ENCODE measurements around the gene SYT2.
"Not testable (repeated sequence)": the region's sequence is repeated elsewhere in the genome, so short reads cannot be mapped to it uniquely, and the experiment has no call there.

The SYT2 gene

DNA sequence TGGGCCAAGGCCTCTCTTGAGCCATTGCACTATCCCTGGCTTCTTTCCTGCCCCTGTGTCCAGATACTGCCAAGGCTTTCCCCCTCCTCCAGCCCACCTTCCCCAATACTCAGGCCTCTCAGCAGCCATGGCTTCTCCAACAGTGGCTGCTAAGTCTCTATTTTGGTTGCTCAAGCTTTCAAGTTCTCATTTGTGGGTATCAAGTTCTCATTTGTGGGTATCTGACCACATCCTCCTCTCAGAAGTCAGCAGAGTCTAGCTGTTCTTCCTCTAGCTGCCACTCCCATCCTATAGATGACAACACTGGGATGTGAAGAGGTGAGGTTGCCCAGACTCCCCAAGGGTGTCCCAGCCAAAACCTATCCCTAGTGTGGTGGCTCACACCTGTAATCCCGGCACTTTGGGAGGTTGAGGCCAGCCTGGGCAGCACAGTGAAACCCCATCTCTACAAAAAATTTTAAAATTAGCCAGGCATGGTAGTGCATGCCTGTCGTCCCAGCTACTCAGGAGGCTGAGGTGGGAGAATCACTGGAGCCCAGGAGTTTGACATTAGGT, 80.9 kb downstream of the SYT2 start:
- peak overlapping the region; percentile 0 for H3K27ac Mint-ChIP-seq
- peak; percentile 81 for ATAC-seq

DNA sequence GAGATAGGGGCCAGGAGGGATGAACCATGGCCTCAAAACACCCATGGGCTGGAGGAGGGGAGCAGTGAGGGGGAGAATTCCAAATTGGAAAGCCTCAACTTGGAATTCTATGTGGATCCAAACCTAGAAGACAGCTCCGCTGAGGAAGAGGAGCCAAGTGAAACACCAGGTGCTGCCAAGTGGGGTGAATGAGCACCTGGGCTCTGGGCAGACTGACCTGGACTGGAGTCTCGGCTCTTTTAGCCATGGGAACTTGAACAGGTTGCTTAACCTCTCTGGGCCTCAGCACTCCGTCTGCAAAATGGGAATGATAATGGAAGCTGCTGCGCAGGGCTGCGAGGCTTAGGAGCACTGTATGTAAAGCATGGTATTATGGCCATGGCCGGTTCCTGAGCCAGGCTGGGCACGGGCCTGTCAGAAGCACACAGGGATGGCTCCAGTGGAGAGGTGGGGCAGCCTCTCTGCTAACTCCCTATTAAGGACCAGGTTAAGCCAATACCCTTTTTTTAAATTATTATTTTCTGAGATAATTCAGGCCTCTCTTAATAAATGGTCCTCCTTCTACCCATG, 81.5 kb downstream of the SYT2 start:
- DNase-seq (ENCODE audit: low spot score in 2 of 2) (no peak), ATAC-seq (no peak)
- Mint-ChIP-seq H3K9me3 (no peaks in the 10 kb centered on the region), H3K36me3 (no peaks in the 10 kb centered on the region), H3K4me1 (peaks cover 52% of the 10 kb centered on the region), H3K4me3 (peak overlapping the region; percentile 22), H3K27ac (peak overlapping the region; percentile 0)

More for the DNA sequence above, 80.9 kb downstream of the SYT2 start:
- H3K36me3 Mint-ChIP-seq, H3K9me3 Mint-ChIP-seq: not testable (repeated sequence)
- DNase-seq (ENCODE audit: low spot score in 2 of 2), result peak in 1 of 2 donors; percentile 59
- H3K4me1 Mint-ChIP-seq, result peaks cover 52% of the 10 kb centered on the region
- peak overlapping the region; percentile 22 for H3K4me3 Mint-ChIP-seq

DNA sequence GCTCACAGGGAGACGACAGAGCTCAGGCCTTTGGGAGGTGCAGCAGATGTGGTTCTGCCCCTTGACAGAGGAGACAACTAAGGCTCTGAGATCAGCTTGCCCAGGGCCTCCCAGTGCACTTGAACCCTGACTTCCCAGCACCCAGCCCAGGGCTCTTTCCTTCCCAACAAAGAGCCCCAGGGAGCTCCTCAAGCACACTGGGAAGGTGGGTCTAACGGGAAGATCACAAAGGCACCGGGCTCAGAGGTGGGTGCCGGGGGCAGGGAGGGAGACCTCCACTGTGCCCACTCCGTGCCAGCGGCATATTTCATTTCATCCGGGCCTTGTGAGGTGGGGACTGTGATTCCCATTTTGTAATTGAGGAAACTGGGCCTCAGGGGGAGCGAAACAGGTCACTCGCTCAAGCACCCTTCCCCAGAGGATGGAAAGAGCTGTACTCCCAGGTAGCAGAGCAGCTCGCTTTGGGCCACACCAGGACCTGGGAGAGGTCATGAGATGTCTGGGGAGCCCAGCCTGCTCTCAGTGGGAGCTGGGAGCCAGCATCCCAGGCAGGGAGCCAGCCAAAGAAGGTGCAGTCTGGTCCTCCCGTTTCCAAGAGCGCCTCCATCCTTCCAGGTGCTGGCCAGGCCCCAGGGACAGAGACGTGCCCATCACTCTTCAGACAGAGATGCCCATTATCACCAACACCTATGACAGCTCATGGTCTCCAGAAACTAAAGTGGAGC, 82.3 kb downstream of the SYT2 start:
- Mint-ChIP-seq H3K9me3 (no peaks in the 10 kb centered on the region), H3K4me1 (peaks cover 52% of the 10 kb centered on the region), H3K36me3 (no peaks in the 10 kb centered on the region), H3K4me3 (no peak overlapping the region), H3K27ac (peak overlapping the region; percentile 16)
- ATAC-seq, result no peak
- DNase-seq (ENCODE audit: low spot score in 2 of 2), result no peak

DNA sequence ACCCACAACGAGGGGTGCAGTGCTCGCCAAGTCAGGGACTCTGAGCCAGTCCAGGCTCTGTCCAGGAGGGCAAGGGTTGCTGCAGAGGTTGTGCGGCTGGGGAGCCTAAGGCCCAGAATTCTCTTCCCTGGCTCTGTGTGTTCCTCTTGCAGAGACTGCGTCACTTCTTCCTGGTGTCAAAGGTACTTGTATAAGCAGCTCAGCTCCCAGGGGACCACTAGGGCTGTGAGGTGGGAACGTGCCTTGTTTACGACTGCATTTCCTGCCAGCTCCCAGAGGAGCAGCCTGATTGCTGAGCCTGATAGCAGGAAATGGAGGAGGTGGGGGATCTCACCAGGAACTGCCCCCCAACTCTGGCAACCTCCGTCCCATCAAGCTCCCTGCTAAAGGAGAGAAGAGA, 83.2 kb downstream of the SYT2 start:
- H3K36me3 Mint-ChIP-seq; DNase-seq (ENCODE audit: low spot score in 2 of 2); H3K9me3 Mint-ChIP-seq; H3K4me3 Mint-ChIP-seq; ATAC-seq; H3K27ac Mint-ChIP-seq: not testable (repeated sequence)
- H3K4me1 Mint-ChIP-seq, result peaks cover 50% of the 10 kb centered on the region

DNA sequence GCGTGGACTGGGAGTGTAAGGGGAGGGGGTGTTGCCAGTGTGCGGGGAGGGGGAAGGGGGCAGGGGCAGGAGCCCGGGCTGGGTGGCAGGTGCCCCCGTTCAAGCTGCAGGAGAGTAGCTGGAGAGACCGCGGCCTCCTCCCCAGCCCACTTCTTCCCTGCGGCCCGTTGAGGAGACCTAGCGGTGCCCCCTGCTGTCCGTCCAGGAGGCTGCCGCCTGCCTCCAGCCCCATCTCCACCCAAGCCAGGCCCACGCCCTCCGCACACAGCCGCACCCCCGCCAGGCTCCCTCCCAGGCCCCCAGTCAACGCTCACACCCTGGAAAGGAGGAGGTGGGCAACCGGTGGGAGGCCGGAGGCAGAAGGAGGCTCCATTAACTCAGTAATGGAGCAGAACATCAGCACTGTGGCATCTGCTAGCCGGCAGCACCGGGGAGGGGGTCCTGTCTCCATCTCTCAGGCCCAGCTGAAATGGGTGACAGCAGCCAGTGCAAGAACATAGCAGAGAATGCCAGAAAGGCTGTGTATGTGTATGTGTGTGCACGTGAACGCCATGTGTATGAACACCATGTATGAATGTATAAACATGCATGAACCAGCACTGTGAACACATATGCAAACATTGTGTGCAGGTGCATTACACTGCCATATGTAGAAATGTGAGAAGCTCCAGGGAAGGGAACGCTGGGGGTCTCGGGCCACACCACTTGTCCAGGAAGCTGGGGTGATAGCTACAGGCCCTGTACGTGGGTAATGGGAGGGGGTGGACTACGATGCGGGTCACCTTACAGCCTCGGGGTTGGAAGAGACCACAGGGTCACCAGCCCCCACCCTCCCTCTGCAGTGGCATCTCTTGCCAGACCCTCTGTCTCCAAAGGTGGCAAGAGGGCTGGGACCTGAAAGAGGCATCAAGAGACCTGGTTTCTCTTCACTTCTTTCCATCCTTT, 84.6 kb downstream of the SYT2 start:
- peak; percentile 51 to 79 for DNase-seq (ENCODE audit: low spot score in 2 of 2)
- Mint-ChIP-seq H3K4me3 (no peak overlapping the region), H3K36me3 (no peaks in the 10 kb centered on the region), H3K4me1 (peaks cover 36% of the 10 kb centered on the region), H3K9me3 (no peaks in the 10 kb centered on the region), H3K27ac (no peak overlapping the region)
- peak; percentile 86 for ATAC-seq

DNA sequence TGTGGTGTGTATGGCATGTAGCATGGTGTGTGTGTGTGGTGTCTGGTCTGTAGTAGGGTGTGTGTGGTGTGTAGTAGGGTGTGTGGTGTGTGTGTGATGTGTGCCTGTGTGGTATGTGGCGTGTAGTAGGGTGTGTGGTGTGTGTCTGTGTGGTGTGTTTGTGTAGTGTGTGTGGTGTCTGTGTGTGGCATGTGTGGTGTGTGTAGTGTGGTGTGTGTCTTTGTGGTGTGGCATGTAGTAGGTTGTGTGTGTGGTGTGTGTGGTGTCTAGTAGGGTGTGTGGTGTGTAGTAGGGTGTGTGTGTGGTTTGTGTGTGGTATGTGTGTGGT, 85.5 kb downstream of the SYT2 start:
- Mint-ChIP-seq H3K9me3 (no peaks in the 10 kb centered on the region), H3K27ac (no peak overlapping the region)

DNA sequence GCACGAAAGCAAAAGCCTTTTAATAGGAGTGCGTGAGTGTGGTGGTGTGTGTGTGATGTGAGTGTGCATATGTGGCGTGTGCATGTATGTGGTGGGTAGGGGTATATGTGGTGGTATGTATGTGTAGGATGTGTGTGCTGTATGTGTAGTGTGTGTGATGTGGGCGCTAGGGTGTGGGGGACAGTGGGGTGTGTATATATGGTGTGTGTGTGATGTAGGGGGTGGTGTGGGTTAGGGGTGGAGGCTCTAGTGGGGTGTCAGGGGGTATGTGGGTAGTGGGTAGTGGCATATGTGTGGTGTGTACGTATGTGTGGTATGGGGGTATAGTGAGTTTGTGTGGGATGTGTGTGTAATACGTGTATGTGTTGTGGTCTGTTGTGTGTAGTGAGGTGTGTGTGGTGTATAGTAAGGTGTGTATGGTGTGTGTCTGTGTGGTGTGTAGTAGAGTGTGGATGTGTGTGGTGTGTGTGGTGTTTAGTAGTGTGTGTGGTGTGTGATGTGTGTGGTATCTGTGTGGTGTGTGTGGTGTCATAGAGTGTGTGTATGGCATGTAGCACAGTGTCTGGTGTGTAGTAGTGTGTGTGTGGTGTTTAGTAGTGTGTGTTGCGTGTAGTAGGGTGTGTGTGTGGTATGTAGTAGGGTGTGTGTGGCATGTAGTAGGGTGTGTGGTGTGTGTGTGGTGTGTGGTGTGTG, 86.0 kb downstream of the SYT2 start:
- H3K27ac Mint-ChIP-seq, result no peak overlapping the region
- no peaks in the 10 kb centered on the region for H3K36me3 Mint-ChIP-seq
- ATAC-seq, result no peak
- DNase-seq (ENCODE audit: low spot score in 2 of 2), result no peak
- no peak overlapping the region for H3K4me3 Mint-ChIP-seq
- peaks cover 24% of the 10 kb centered on the region for H3K4me1 Mint-ChIP-seq
- H3K9me3 Mint-ChIP-seq, result no peaks in the 10 kb centered on the region

More for the DNA sequence above, 85.5 kb downstream of the SYT2 start:
- no peak for ATAC-seq
- DNase-seq (ENCODE audit: low spot score in 2 of 2), result no peak
- H3K4me1 Mint-ChIP-seq, result peaks cover 29% of the 10 kb centered on the region
- no peaks in the 10 kb centered on the region for H3K36me3 Mint-ChIP-seq
- no peak overlapping the region for H3K4me3 Mint-ChIP-seq

DNA sequence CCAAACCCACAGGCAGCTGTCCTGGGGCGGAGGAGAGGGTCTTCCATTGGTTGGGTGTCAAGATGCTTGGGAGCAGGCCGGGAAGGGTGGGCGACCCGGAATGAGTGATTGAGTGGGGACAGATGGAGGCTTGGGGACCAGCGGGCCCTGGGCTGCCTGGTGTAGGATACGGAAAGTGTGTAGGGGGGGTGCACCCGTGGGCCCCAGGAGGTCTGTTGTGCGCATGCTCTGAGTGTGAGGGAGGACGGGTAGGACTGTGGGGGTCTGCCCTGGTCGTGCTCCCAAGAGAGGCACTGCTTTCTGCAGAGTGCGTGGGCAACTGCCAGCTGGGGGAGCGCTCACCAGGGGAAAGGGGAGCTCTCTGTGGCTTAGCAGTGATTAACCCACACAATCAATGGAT, 86.8 kb downstream of the SYT2 start:
- ATAC-seq; H3K4me3 Mint-ChIP-seq; H3K27ac Mint-ChIP-seq; H3K9me3 Mint-ChIP-seq; H3K36me3 Mint-ChIP-seq; DNase-seq (ENCODE audit: low spot score in 2 of 2): not testable (repeated sequence)
- peaks cover 23% of the 10 kb centered on the region for H3K4me1 Mint-ChIP-seq

DNA sequence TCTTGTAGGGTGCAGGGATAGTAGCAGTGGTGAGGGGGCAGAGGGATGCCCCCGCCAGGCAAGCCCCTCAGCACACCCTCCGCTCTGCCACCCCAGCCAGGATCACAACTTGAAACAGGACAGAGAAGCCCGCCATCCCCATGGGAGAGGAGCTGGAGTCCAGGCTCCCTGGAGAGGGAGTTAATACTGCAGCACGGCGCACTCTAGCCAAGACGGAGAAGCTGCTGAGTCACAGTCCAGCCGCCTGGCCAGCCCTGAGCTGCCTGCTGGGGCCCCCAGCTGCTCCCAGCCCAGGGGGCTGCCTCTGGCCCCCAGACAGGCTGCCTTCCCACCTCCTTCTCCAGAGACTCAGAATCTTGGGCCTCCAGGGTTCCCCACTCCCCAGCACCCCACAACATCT, 87.2 kb downstream of the SYT2 start:
- H3K4me1 Mint-ChIP-seq, result peaks cover 23% of the 10 kb centered on the region
- no peak overlapping the region for H3K27ac Mint-ChIP-seq
- no peak overlapping the region for H3K4me3 Mint-ChIP-seq
- ATAC-seq (no peak), DNase-seq (ENCODE audit: low spot score in 2 of 2) (no peak)
- no peaks in the 10 kb centered on the region for H3K36me3 Mint-ChIP-seq
- no peaks in the 10 kb centered on the region for H3K9me3 Mint-ChIP-seq

DNA sequence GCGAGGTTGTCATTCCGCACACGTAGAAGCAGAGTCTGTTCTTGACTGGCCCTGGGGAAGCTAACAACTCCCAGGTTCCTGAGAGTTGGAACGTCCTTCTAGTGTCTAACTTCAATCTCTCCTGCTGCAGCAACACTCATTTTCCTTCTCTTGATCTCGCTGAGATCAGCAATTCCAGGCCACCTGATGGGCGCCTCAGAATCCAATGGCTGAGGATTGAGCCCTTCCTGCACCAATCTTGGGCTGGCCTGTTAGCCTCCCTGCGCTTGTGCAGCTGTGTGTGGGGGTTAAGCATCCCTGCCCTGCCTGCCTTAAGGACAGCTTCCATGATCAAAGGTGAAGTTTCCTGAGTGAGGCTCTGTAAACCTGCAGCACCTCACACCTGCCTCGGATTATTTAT, 87.9 kb downstream of the SYT2 start:
- Mint-ChIP-seq H3K4me3 (no peak overlapping the region), H3K4me1 (peaks cover 16% of the 10 kb centered on the region), H3K27ac (no peak overlapping the region), H3K36me3 (no peaks in the 10 kb centered on the region), H3K9me3 (no peaks in the 10 kb centered on the region)
- DNase-seq (ENCODE audit: low spot score in 2 of 2), result no peak
- ATAC-seq, result no peak

DNA sequence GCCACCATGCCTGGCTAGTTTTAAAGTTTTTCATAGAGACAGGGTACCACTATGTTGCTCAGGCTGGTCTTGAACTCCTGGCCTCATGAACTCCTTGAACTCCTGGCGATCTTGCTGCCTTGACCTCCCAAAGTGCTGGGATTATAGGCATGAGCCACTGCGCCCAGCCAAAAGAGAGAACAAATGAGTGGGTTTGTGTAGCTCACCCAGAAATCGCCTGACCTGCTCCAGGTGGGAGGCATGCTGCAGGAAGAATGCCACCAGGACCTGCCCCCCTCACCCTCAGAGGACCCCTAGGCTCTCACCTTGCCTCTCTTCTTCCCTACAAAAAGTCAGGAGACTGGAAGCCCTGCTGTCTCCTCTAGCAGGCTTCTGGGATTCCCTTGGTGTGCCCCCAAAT, 88.8 kb downstream of the SYT2 start:
- ATAC-seq, result no peak
- Mint-ChIP-seq H3K4me1 (peaks cover 15% of the 10 kb centered on the region), H3K9me3 (no peaks in the 10 kb centered on the region), H3K36me3 (no peaks in the 10 kb centered on the region), H3K4me3 (no peak overlapping the region), H3K27ac (no peak overlapping the region)
- no peak for DNase-seq (ENCODE audit: low spot score in 2 of 2)

DNA sequence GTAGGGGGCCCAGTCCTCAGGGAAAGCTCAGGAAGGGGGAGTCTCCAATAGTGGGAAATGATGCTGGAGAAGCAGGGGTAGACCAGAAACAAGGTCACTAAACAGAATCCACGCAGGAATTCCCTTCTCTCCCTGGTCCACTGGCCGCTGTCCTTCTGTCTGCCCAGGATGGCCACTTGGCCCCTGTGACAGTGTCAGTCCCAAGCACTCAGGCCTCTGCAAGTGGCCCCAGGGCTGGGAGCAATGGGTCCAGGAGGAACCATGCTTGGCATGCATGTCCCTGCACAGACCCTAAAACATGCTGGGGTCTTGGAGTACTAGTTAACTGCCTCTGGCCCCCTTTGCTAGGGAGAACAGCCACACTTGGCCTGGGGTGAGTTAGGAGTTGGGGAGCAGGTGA, 90.2 kb downstream of the SYT2 start:
- not testable (repeated sequence) for H3K4me3 Mint-ChIP-seq; H3K9me3 Mint-ChIP-seq; H3K27ac Mint-ChIP-seq; H3K36me3 Mint-ChIP-seq; ATAC-seq; DNase-seq (ENCODE audit: low spot score in 2 of 2)
- H3K4me1 Mint-ChIP-seq, result peaks cover 29% of the 10 kb centered on the region

DNA sequence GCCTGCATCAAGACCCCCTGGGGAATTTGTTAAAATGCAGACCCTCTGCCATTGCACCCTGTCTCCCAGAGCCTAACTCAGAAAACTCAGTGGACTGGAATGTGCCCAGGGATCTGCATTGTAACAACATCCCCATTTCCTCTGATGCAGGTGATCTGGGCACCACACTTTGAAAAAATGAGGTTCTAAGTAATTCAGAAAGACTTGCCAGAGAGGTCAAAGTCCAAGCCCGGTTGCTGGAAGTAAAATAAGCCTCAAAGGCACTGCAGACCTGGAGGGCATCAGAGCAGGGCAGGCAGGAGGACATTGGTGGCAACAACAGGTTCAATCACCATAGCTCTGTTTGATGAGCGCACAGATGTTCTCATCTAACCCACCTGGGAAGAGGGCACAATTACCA, 90.7 kb downstream of the SYT2 start:
- Mint-ChIP-seq H3K36me3 (no peaks in the 10 kb centered on the region), H3K4me3 (no peak overlapping the region), H3K27ac (no peak overlapping the region), H3K9me3 (no peaks in the 10 kb centered on the region), H3K4me1 (peaks cover 33% of the 10 kb centered on the region)
- no peak for ATAC-seq
- no peak for DNase-seq (ENCODE audit: low spot score in 2 of 2)

DNA sequence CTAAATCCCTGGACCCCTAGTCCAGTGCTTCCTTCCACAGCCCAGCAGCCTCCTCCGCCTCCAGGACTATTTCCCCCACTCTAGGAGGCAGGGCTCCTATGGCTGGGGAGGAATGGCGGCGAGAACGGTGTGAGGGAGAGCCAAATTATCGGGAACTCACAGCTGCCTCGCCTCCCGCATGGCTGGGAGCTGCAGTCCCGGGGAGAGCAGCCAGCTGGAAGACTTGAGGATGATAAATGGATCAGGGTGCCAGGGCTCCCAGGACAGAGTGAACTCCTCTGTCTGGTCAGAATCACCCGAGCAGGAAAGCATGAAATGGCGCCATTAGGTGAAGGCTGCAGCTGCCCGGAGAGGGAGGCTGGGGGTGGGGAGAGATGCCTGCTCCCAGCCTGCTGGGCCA, 91.2 kb downstream of the SYT2 start:
- H3K36me3 Mint-ChIP-seq; H3K9me3 Mint-ChIP-seq; H3K27ac Mint-ChIP-seq; DNase-seq (ENCODE audit: low spot score in 2 of 2); ATAC-seq; H3K4me3 Mint-ChIP-seq: not testable (repeated sequence)
- H3K4me1 Mint-ChIP-seq, result peaks cover 33% of the 10 kb centered on the region

DNA sequence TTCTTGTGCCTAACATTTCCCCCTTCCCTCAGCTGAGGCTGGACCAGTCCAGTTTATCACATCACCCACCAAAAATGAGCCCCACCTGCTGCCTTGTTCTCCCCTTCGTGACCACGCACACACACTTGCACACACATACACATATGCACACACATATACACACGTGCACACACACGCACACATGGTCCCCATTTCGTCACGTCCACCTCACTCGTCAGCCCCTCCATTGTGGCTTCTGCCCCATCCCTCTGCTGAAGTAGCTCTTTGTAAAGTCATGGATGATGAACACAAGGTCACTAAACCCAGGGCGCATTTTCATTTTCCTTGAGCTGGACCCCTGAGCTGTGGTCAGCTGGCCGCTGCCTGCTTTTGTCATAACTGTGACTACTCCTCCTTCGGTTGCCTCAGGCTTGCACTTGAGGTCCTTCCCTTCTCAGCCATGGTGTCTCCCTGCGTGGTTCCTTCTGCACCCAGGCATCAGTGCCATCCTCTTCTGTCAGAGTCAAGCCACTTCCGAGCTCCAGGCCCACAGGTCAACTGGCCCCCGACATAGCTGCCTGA, 93.8 kb downstream of the SYT2 start:
- ATAC-seq, result no peak
- no peaks in the 10 kb centered on the region for H3K9me3 Mint-ChIP-seq
- H3K4me1 Mint-ChIP-seq, result peaks cover 33% of the 10 kb centered on the region
- no peak for DNase-seq (ENCODE audit: low spot score in 2 of 2)
- H3K4me3 Mint-ChIP-seq, result peak overlapping the region; percentile 21
- H3K36me3 Mint-ChIP-seq, result no peaks in the 10 kb centered on the region
- H3K27ac Mint-ChIP-seq, result no peak overlapping the region

All from stimulated activated effector memory CD8-positive, alpha-beta T cell treated with anti-CD3 and anti-CD28 coated beads, Interleukin-12 subunit alpha, Interleukin-12 subunit beta, amount 100 ng/mL, for 72 hours (primary cell).